HG02571 (cell line): ENCODE measurements around the gene STEEP1.
"Not testable (repeated sequence)": the region's sequence is repeated elsewhere in the genome, so short reads cannot be mapped to it uniquely, and the experiment has no call there.

Source experiments
- ATAC-seq: cut with Tn5 transposase; IDR thresholded peaks from one replicate; pipeline ENCODE4 v1.9.1; 2021; ENCODE audit warnings: mild to moderate bottlenecking, moderate library complexity; ENCODE audit not compliant: unreplicated experiment

The STEEP1 gene

DNA sequence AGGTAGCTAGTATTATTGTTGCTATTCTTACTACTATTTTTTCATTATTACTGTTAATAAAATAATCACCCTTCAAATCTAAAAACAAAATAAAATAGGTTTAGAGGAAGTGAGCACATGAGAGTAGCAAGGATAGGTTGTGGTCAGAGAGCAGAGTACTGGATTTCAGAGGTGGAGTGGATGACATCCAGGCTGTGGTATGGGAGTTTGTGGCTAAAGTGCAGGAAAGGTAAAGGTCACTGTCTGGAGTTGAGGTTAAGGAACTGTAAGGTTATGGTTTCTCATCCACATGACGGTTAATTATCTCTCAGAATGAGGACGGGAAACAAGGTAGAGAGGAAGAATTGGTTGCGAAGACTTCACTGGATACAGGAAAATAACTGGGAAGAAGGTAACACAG lies 27.7 kb downstream of the STEEP1 start:
- no peak for ATAC-seq

DNA sequence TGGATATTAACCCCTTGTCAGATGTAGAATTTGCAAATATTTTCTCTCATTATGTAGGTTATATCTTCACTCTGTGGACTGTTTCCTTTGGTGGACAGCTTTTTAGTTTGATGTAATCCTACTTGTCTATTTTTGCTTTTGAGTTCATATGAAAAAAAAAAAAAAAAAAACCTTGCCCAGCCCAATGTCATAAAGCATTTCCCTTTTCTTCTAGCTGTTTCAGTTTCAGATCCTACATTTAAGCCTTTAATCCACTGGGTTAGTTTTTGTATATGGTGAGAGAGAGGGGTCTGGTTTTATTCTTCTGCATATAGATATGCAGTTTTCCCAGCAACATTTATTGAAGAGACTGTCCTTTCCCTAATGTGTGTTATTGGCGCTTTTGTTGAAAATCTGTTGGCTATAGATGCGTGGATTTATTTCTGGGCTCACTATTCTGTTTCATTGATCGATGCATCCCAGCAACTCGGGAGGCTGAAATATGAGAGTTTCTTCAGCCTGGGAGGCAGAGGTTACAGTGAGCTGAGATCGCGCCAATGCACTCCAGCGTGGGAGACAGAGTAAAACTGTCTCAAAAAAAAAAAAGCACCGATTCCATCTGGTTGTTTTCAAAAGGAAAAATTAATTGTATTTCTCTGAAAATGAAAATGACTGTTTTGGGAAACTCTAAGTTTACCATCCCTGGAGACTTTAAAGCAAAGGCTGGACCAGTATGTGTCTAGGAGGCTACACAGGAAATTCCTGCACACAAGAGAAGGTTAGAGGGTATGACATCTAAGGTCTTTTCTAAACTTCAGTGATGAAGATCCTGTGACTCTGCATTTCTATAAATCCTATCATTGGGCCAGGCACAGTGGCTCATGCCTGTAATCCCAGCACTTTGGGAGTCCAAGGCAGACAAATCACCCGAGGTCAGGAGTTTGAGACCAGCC lies 35.6 kb downstream of the STEEP1 start:
- no peak for ATAC-seq

DNA sequence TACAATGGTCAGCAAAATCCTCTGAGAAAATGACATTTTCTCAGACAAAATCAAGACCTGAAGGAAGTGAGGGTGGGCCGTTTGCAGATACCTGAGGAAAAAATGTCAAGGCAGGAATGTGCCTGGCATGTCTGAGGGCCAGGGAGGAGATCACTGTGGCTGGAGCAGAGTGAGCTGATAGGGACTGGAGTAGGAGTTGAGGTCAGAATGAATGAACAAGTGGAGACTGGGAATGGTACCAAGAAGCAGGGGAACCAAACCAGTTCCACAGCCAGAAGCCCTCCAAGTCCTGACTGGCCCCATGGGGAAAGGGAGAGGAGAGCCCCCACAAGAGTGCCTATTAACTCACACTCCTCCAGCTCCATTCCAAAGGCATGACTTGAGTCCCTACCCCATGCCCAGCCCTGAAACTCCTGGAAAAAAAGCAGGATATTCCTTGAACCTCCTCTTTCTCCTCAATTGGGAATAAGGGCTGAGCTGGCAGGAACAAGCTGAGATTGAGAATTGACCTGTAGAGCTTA lies 41.5 kb downstream of the STEEP1 start:
- no peak for ATAC-seq

DNA sequence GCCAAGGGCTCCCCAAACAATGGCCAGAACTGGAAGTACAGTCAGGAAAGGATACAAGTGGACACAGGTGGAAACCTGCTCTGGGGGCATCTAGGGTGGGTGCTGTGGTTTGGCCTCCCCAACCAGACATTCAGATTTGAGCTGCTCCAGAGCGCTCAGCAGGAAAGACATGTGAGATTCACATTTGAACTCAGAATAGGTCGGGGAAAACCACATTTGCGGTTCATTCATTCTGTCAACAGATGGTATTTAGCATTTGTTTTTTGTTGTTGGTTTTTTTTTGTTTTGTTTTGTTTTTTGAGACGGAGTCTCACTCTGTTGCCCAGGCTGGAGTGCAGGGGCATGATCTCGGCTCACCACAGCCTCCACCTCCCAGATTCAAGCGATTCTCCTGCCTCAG lies 44.0 kb downstream of the STEEP1 start:
- ATAC-seq = no peak

DNA sequence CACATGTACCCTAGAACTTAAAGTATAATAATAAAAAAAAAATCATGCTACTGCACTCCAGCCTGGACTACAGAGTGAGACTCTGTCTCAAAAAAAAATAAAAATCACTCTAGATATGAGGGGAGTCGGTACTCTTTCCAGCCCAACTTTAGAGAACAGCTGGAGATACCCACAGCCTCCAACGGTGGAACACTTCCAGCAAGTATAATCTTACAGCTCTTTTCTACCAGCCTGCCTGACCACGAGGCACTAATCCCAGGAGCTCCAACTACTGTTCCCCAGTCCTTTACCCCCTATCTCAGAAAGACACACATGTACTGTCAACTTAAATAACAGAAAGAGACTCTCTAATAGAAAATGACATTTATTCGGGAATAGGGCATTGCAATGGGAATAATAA lies 46.8 kb downstream of the STEEP1 start:
- ATAC-seq = no peak

DNA sequence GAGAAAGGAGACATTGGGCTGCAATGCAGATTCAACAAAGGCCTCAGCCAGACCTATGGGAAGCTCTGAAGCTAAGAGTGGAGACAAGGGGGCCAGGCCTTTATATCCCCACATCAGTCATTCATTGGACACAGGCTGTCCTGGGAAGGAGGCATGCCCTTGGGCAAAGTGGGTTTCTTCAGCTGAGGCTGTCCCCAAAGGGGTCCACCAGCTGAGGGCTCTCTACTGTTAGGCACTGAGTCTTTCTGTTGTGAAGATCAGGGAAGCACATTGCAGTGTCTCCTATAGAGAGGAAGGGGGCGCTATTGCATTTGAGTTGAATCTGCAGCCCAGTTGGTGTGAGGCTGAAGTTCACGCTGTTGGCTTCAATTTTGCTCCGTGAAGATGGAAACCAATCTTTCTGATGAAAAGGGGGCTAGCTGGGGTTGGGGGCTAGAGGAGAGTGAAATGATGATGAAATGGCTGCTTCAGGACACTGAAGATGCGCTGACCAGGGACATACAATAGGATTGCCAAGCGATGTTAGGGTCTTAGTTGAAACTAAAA lies 49.0 kb downstream of the STEEP1 start:
- ATAC-seq = peak; percentile 79

DNA sequence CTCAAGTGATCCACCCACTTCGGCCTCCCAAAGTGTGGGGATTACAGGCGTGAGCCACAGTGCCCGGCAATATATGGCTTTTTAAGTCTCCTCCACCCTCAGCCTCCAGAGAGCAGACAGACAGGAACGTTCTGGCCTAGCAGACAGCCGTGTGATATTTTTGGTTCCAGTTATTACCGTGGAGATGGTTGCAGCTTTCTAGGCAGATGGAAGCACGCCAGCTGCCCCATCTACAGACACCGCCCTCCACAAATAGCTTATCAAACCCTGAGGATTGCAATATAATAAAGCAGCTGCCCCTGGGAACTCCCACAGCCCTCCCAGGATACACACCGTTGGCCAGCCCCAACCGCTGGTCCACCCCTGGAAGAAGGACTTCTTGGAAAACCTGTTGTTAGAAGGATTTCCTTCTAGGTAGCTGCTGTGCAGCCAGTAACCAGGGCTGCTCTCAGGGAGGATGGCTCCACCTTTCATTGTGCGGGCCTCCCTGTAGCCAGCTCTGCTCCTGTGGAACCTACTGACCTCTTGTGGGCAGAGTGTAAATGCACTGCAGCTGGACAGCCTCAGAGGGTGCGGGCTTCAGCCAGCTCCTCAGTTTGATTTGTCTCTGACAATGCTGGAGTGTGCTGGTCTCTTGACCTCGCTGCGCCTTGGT lies 52.9 kb downstream of the STEEP1 start:
- no peak for ATAC-seq

DNA sequence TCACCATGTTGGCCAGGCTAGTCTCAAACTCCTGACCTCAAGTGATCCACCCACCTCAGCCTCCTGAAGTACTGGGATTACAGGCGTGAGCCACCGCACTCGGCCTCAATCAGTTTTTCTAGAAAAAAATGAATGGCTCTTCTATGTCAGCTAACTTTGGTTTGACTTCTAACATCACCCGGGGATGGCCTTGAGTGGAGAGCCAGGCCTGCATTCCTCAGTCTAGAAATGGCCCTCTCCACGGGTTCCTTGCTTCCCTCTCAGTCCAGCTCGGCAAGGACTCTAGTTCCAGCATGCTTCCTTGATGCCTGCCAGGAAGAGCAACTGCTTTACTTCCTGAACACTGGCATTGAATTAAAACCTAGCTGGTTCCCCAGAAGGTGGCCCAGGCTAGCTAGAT lies 58.0 kb downstream of the STEEP1 start:
- ATAC-seq = no peak

DNA sequence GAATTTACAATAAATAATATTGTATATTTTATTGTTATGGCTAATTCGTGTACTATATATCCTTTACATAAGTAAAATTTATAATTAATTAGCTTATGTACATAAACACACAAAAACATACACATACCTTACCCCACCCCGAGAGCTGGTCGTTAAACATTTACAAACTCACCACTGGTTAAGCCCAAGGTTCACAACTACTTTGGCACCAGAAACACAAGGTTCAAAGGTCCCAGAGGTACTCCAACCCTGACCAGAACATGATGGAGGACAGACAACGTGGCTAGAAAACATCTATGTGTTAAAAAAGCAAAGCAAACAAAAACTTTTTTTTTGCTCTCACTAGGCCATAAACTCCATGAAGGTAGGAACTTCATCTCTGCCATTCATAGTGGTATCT lies 59.3 kb downstream of the STEEP1 start:
- no peak for ATAC-seq

DNA sequence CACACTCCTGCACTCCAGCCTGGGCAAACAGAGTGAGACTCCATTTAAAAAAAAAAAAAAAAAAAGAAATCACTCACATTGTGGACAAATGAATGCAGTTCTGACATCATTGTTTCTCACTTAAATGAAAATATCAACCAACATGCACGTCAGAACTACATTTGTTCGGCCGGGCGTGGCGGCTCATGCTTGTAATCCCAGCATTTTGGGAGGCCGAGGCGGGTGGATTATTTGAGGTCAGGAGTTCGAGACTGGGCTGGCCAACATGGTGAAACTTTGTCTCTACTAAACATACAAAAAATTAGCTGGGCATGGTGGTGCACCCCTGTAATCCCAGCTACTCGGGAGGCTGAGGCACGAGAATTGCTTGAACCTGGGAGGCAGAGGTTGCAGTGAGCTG lies 60.1 kb downstream of the STEEP1 start:
- ATAC-seq = not testable (repeated sequence)

DNA sequence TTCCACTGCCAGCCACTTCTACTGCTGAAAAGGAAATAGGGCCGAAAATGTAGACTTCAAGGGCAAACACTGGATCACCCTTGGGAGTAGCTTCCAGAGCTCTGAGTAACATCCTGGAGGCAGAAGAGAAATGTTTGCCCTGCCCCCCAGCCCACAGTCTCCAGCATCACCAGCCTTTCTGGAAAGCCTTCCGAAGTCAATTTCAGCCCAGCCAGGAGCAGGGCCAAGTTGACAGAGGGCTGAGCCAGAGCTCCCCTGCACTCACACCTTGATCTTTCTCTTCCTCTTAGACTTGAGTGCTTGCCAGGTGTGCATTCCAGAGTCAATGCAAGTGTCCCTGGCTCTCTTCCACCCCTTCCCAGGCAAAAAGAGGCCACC lies 61.7 kb downstream of the STEEP1 start:
- ATAC-seq = no peak

DNA sequence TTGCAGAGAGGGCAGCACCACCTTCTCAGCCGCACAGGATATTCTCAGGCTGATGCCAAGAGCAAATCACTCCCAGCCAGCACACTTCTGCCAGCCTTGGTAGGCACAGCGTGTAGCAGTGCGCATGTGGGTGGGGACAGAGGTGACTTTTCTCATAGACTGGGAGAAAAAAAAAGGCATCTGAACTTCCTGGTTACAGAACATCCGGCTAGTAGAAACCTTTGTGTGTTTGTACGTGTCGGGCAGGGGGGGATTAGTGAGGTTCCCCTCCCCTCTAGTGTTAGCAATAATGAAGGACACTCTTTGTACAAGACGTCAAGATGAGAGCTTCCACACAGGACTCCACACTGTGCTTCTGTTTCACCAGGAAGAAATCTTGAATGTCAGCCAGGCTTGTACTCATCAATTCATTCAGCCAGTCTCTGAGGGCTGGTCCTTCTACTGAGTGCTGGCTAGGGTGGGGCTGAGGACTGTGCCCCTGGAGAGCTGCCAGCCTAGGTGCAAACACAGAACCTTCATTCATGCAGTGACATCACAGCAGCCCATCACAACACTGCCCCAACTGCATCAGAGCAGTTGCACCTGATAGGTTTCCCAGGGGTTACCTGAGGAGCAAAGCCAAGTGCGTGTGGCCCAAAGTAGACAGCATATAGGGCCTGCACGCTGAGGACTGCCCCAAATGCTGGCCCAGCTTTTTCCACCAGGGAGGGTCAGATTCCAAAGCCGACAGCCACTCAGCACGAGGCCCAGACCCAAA lies 62.3 kb downstream of the STEEP1 start:
- ATAC-seq = no peak

DNA sequence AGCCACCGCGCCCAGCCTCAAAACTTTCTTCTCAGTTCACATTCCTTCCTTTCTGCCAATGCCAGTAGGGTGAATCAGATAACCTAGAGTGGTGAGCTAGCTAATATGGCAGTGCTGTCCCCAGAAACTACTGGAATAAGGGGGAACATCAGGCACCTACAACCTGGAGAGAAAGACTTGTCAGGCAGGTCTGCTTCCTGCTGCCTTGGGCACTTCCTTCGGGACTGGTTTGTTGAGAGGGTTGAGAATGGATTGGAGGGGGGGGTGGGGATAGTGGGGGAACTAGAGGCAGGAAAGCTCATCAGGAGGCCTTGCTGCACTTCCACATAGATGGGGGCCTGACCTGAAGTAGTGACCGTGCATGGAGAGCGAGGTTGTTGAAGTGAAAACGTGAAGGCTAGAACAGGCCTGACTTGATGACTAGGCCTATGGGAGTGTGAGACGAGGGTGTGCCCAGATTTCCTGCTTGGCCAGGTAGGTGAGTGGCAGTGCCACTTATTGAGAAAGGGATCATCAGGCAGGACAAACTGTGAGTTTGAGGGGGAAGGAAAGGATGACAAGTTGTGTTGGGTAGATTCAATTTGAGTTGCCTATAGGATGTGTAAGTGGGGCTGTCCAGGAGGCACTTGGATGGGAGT lies 63.6 kb downstream of the STEEP1 start:
- no peak for ATAC-seq

DNA sequence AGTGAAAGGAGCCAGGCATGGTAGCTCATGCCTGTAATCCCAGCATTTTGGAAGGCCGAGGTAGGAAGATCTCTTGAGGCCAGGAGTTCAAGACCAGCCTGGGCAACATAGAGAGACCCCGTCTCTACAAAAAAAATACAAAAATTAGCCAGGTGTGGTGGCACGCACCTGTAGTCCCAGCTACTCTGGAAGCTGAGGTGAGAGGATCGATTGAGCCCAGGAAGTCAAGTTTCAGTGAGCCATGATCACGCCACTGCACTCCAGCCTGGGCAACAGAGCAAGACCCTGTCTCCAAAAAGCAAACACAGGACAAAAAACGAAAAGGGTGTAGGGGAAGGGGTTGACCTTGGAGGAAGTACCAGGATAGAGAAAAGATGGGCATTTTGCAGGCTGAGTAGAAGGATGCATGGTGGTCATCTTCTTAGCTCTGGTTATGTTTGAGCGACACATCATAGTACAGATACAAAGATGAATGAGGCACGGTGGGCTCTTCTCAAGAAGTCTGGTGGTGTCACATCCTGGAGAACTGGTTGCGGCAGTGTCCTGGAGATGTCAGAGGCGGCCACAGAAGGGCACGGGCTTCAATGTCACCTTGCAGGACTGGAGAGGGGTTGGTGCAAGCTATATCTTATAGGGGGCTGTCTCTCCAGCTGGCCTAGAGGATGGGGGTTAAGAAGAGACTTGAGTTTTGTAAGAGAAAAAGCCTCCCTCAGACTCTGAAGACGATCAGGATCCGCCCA lies 65.0 kb downstream of the STEEP1 start:
- ATAC-seq = no peak

DNA sequence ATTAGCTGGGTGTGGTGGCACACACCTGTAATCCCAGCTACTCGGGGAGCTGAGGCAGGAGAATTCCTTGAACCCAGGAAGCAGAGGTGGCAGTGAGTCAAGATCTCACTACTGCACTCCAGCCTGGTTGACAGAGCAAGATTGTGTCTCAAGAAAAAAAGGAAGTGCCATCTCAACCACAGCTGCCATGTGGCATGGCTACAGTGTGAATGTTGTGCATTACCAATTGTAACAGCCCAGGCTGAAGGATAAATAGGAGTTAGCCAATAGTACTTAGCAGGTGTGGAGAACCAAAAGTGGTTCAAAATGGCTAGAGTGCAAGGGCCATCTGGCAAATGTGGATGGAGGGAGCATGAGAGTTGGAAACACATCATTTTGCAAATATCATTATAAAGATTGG lies 68.0 kb downstream of the STEEP1 start:
- ATAC-seq = no peak

DNA sequence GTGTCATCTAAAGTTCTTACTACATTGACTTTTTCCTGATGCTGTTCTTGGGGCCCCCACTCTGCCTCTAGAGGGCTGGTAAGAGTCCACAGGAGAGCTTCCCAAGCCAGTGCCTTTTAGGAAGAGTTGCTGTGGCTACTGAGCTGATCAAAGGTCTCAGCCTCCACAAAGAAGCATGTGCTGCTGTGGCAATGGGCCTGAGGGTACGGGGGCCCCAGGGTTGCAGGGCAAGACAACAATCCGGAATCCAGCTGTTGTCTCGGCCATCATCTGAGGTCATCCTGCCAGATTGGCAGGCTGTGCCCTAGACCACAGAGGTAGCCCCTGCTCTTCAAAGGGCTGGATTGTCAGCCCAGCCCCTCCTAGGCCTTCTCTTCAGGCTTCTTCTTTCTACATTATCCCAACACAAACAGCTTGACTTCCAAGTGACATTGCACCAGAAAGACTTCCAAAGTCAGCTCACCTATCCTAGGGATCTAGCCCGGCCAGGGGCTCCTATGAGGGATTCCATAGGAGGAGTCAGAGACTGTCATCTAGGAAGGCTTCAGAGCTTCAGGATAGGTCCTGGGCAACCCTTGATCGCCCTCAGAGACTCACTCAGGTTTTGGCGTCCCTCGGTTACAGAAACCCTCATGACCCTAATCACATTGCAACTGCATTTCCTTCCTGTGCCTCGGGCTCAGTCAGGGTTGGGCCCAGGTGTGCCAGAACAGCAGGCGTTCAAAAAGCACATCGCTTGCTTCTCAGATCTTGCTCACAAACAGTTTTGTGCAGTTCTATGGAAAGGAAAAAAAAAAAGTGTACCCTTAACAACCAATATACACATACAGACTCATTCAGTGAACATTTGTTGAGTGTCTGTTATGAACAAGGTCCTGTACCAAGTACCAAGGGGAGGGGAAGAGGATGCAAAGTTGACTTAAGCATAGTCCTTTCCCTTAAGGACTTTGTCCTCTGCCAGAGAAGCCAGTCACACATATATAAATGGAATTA lies 69.2 kb downstream of the STEEP1 start:
- no peak for ATAC-seq

DNA sequence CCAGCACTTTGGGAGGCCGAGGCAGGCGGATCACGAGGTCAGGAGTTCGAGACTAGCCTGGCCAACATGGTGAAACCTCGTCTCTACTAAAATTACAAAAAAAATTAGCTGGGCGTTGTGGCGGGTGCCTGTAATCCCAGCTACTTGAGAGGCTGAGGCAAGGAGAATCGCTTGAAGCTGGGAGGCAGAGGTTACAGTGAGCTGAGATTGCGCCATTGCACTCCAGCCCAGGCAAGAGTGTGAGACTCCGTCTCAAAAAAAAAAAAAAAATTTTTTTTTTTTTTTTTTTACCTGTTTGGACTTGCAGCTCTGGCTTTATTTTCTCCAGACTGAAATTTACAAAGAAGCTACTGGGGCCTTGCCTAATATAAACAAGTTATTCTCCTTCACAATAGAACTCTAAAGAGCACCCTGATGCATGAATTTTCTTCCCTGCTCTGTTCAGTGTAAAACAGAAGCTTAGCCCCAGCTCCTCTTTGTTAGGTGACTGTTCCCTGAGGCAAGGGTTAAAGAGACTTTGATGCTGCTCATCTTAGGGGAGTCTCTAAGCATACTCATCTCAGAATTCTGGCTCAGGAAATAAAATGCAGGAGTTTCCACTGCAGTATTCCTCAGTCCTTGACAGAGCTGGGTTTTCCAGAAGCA lies 71.2 kb downstream of the STEEP1 start:
- not testable (repeated sequence) for ATAC-seq

DNA sequence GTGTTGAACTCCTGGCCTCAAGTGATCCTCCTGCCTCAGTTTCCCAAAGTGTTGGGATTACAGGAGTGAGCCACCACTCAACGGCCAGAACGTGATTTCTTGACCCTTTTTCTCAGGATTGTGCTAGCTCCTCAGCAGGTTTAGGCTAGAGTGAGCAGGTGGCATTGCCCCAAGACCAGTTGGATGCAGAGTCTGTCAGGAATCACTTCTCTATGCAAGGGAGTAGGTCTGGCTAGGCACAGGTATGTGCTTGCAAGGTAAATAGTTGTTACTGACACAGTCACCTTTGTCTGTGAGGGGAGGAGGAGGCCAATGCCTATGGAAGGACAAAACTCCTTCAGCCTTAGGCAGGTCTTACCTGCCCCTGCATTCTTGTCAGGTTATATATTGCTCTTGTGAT lies 72.7 kb downstream of the STEEP1 start:
- ATAC-seq = no peak
